Sigmoid colon (tissue), 4 donors: ENCODE results near the gene TNFRSF9.

ENCODE experiments used
- CTCF ChIP-seq, 4 experiments: fragments of 450-650 bp in 3 of 4; fragments of 200-600 bp in 1 of 4; IDR thresholded peaks; one replicate each; pipeline ENCODE4 v1.5.1; 2016 to 2019; ENCODE audit warnings: antibody characterized with exemption in 4 of 4, mild to moderate bottlenecking in 3 of 4, moderate library complexity in 2 of 4
- POLR2AphosphoS5 ChIP-seq, 4 donors: sonication (generic); formaldehyde crosslinking; IDR thresholded peaks; one replicate each; pipeline ENCODE4 v1.6.1; 2017; ENCODE audit warnings: antibody characterized with exemption in 4 of 4

DNA sequence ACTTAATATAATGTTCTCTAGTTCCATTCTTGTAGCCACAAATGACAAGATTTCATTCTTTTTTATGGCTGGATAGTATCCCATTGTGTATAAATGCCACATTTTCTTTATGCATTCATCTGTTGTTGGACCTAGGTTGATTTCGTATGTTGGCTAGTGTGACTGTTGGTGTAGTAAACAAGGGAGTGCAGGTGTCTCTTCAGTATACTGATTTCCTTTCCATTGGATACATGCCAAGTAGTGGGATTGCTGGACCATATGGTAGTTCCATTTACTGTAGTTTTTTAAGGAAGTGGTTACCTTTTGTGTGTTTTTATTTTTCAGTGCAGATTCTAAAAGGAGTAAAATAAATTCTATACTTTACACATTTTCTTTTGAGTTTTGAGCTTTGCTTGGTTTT, 26.6 kb upstream of the TNFRSF9 start:
- TF ChIP-seq POLR2AphosphoS5 (IDR thresholded peaks at IDR 0.05) (no peak), CTCF (IDR thresholded peaks at IDR 0.05) (no peak)
